Nephron progenitor cell (in vitro differentiated cells): ENCODE data around the gene KIRREL3.

Experiments
- DNase-seq: peaks from one replicate; pipeline ENCODE4 v3.0.0; 2021
- H3K27ac Mint-ChIP-seq: 2 replicates; pipeline ENCODE4 v1.8.0; 2021; ENCODE audit warnings: mild to moderate bottlenecking, moderate library complexity, mixed read lengths
- H3K27me3 Mint-ChIP-seq: 2 replicates; pipeline ENCODE4 v1.8.0; 2021; ENCODE audit warnings: mild to moderate bottlenecking, low read depth, mixed read lengths; ENCODE audit not compliant: poor library complexity
- H3K36me3 Mint-ChIP-seq: 2 replicates; pipeline ENCODE4 v1.8.0; 2021; ENCODE audit warnings: low read depth, mixed read lengths
- H3K4me1 Mint-ChIP-seq: 2 replicates; pipeline ENCODE4 v1.8.0; 2021; ENCODE audit warnings: mixed read lengths
- H3K4me3 Mint-ChIP-seq: 2 replicates; pipeline ENCODE4 v1.8.0; 2021; ENCODE audit warnings: mild to moderate bottlenecking, moderate library complexity, mixed read lengths
- H3K9me3 Mint-ChIP-seq: 2 replicates; pipeline ENCODE4 v1.8.0; 2021; ENCODE audit warnings: mild to moderate bottlenecking, moderate library complexity, mixed read lengths
- CTCF ChIP-seq: fragments of 200-600 bp; sonication (generic); IDR thresholded peaks from 2 replicates; pipeline ENCODE4 v1.5.0; 2021; ENCODE audit warnings: antibody characterized with exemption

KIRREL3 gene

GRCh38 chr11:126548581-126549550, 451.7 kb downstream of the KIRREL3 start:
- H3K4me3 Mint-ChIP-seq: no peak overlapping the region
- no peak for DNase-seq
- H3K9me3 Mint-ChIP-seq: no peaks in the 10 kb centered on the region
- H3K27ac Mint-ChIP-seq: no peak overlapping the region
- peaks cover 3% of the 10 kb centered on the region for H3K27me3 Mint-ChIP-seq
- TF ChIP-seq CTCF: no peak
- no peaks in the 10 kb centered on the region for H3K36me3 Mint-ChIP-seq
- peaks cover 43% of the 10 kb centered on the region for H3K4me1 Mint-ChIP-seq

- Mint-ChIP-seq H3K36me3 (no peaks in the 10 kb centered on the region), H3K27ac (no peak overlapping the region), H3K4me1 (peaks cover 55% of the 10 kb centered on the region), H3K4me3 (no peak overlapping the region), H3K27me3 (peaks cover 3% of the 10 kb centered on the region), H3K9me3 (no peaks in the 10 kb centered on the region)
- DNase-seq: no peak
- TF ChIP-seq CTCF: no peak
These were observed 452.9 kb downstream of the KIRREL3 start for GRCh38 chr11:126547691-126548090.

GRCh38 chr11:126547161-126547560, 453.4 kb downstream of the KIRREL3 start:
- H3K9me3 Mint-ChIP-seq: no peaks in the 10 kb centered on the region

GRCh38 chr11:126546694-126547093, 453.9 kb downstream of the KIRREL3 start:
- H3K4me3 Mint-ChIP-seq: no peak overlapping the region
- H3K36me3 Mint-ChIP-seq: no peaks in the 10 kb centered on the region
- H3K27me3 Mint-ChIP-seq: peaks cover 3% of the 10 kb centered on the region
- DNase-seq: no peak
- no peak overlapping the region for H3K27ac Mint-ChIP-seq
- TF ChIP-seq CTCF: no peak
- H3K4me1 Mint-ChIP-seq: peaks cover 57% of the 10 kb centered on the region
- no peaks in the 10 kb centered on the region for H3K9me3 Mint-ChIP-seq

More at GRCh38 chr11:126547161-126547560, 453.4 kb downstream of the KIRREL3 start:
- no peak overlapping the region for H3K27ac Mint-ChIP-seq
- no peak overlapping the region for H3K4me3 Mint-ChIP-seq
- no peaks in the 10 kb centered on the region for H3K36me3 Mint-ChIP-seq
- peaks cover 3% of the 10 kb centered on the region for H3K27me3 Mint-ChIP-seq
- peaks cover 58% of the 10 kb centered on the region for H3K4me1 Mint-ChIP-seq
- DNase-seq: no peak
- TF ChIP-seq CTCF: no peak

GRCh38 chr11:126546191-126546590, 454.4 kb downstream of the KIRREL3 start:
- Mint-ChIP-seq H3K27me3 (peaks cover 3% of the 10 kb centered on the region), H3K27ac (no peak overlapping the region), H3K36me3 (no peaks in the 10 kb centered on the region), H3K4me3 (no peak overlapping the region), H3K4me1 (peaks cover 57% of the 10 kb centered on the region), H3K9me3 (no peaks in the 10 kb centered on the region)
- DNase-seq: no peak
- no peak for TF ChIP-seq CTCF
